HG03439 (cell line): ENCODE results near the gene TNS3.
"Not testable (repeated sequence)": the region's sequence is repeated elsewhere in the genome, so short reads cannot be mapped to it uniquely, and the experiment has no call there.

Experiments used
- ATAC-seq: cut with Tn5 transposase; IDR thresholded peaks from one replicate; pipeline ENCODE4 v1.9.1; 2021; ENCODE audit warnings: mild to moderate bottlenecking, moderate library complexity; ENCODE audit not compliant: unreplicated experiment

TNS3 gene

DNA sequence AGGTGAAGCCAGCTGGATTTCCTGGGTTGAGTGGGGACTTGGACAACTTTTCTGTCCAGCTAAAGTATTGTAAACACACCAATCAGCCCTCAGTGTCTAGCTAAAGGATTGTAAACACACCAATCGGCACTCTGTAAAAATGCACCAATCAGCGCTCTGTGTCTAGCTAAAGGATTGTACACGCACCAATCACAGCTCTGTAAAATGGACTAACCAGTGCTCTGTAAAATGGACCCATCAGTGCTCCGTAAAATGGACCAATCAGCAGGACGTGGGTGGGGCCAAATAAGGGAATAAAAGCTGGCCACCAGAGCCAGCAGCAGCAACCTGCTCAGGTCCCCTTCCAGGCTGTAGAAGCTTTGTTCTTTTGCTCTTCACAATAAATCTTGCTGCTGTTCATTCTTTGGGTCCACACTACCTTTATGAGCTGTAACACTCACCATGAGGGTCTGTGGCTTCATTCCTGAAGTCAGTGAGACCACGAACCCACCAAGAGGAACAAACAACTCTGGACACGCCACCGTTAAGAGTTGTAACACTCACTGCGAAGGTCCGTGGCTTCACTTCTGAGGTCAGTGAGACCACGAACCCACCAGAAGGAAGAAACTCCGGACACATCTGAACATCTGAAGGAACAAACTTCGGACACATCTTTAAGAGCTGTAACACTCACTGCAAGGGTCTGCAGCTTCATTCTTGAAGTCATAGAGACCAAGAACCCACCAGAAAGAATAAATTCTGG is 21.8 kb upstream of the TNS3 start:
- not testable (repeated sequence) for ATAC-seq

DNA sequence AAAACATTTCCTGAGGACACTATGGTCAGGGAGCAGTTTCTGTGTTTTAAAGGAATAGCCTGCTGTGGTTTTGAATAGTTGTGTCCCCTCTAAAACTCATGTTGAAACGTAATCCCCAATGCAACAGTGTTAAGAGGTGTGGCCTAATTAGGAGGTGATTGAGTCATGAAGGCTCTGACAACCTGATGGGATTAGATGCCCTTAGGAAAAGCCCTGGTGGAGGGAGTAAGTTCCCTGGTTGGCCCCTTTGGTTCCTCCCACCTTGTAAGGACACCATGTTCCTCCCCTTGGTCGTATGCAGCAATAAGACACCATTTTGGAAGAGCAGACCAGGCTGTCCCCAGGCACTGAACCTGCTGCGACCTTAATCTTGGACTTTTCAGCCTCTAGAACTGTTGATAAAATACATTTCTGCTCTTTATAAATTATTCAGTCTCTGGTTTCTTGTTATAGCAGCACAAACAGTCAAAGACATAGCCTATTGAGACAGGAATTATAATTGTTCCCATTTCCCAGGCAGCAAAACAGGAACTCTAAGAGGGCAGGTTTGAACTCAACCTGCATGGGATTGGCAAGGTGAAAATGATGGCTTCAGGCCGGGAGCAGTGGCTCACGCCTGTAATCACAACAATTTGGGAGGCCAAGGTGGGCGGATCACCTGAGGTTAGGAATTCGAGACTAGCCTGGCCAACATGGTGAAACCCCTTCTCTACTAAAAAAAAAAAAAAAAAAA is 20.5 kb upstream of the TNS3 start:
- ATAC-seq = no peak

GRCh38 chr7:47601881-47602249 is 20.0 kb upstream of the TNS3 start:
- ATAC-seq = no peak

DNA sequence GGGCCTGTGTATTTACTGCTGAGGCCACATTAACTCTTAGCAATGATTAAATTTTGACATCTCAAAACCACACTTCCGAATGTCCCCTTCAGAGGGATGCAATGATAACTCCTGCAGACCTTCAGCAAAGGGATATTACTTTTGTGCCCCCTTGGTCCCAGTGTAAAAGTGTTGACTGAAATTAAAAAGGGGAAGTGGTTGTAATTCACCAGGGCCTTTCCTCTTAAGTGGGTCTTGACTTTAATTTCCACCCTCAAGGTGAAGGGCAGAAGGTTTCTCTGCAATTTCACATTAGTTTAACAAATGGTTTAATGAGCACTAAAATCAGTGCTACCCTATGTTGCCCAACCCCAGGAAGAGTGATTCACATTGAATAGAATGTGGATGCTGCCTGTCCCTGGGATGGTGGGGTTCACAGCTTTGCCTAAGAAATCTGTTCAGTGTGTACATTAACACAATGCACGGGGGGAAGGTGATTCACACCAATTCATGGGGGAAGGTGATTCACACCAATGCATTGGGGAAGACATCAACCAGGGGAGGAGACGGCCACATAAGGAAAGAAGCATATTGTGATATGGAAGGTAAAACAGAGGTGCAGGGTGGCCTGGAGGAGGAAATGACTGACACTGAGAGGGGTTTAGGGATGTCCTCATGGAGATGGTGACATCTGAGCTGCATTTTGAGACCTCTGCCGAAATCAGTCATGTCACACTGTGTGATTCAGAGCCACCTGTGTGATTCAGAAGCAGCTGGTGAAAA is 19.4 kb upstream of the TNS3 start:
- no peak for ATAC-seq

DNA sequence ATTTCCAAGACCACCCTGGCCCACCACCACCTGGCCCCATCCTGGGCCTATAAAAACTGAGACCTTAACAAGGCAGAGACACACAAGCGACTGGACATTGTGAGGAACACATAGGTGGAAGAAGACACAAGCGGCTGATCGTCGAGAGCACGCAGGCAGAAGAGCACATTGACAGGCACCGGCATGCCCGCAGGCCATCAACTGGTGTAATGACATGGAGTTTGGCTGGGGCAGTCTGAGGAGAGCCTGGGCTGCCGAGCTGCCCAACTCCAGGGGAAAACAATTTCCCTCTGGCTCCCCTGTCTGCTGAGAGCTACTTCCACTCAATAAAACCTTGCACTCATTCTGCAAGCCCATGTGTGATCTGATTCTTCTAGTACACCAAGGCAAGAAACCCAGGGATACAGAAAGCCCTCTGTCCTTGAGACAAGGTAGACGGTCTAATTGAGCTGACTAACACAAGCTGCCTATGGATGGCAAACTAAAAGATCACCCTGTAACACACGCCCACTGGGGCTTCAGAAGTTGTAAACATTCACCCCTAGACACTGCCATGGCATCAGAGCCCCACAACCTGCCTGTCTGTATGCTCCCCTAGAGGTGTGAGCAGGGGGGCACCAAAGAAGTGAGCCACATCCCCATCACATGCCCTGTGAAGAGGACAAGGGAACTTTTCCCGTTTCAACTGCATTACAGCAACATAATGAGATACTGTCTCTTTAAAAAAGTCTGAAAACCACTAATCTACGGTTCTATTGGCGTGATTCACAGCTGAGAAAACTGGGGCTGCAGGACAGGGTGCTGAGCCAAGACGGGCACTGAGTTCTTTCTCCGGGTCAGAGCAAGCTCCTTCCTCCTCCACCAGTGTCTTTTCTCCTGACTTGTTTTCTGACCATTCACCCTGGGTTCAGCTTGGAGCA is 18.5 kb upstream of the TNS3 start:
- no peak for ATAC-seq

- ATAC-seq = no peak
Measured at GRCh38 chr7:47597379-47597778, 15.5 kb upstream of the TNS3 start.

DNA sequence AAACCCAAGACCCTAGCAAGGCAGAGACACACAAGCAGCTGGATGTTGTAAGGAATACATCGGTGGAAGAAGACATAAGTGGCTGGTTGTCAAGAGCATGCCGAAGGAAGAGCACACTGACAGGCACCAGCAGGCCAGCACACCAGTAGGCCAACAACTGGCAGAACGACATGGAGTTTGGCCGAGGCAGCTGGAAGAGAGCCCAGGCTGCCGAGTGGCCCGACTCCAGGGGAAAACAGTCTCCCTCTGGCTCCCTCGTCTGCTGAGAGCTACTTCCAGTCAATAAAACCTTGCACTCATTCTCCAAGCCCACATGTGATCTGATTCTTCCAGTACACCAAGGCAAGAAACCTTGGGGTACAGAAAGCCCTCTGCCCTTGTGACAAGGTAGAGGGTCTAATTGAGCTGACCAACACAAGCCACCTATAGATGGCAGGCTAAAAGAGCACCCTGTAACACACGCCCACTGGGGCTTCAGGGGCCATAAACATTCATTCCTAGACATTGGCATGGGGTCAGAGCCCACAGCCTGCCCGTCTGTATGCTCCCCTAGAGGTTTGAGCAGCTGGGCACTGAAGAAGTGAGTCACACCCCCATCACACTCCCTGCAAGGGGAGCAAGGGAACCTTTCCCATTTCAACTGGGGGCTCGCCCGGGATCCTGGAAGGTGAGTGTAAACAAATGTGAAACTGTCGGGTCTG is 14.7 kb upstream of the TNS3 start:
- ATAC-seq = no peak

DNA sequence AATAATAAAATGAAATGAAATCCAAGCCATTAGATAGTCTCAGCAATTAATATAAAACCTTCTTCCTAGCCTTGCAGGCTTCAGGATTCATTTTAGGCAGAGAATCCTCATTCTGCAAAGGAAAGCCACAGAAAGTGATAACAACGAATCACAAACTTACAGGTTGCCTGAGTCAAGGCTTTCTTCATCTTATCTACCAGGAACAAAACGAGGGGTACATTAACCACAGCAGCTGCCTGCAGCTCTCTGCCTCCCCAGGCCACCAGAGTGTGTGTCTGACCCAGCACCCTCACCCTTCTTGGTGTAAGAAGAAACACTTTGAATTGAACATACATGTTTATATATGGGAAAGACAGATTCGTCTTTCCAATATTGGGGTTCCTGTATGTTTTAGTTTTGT is 12.5 kb upstream of the TNS3 start:
- ATAC-seq = no peak

DNA sequence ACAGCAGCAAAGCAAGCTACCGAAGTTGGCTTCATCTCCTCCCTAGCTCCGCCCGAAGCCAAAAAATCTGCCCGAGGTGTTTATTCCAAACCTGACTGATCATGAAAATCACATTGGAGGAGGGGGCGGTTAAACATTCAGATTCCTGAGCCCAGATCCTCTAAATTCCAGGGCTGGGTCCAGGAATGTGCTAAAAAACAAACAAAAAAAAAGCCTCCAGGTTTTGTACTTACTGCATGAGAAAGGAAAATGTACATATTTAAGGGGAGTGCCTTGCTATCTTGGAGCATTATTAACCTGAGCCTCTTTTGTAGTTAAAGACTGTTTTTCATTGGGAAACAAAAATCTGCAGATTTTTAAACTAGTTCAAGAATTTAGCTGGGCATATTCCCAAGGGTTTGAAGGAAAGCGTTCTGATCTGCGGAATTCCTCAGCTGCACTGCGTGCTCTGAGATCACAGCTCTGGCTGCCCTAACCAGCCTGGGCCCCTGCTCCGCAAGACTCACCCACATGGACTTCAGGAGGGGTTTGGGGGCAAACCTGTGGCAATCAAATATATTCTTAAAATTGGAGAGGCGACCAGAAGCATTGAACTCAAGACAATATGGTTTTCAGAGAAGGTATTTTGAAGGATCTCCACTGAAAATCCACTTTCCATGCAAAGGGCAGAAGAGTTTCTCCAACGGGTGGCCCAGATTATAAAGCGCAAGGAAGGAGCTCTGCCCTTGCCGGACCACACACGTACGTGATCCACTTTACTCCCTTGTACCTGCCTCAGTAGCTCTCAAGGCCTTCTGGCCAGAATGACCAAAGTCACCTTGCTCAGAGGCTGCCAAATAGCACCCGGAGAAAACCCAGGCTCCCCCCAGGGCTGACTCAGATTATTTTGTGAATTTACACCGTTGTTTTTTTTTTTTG is 10.0 kb upstream of the TNS3 start:
- ATAC-seq = no peak

DNA sequence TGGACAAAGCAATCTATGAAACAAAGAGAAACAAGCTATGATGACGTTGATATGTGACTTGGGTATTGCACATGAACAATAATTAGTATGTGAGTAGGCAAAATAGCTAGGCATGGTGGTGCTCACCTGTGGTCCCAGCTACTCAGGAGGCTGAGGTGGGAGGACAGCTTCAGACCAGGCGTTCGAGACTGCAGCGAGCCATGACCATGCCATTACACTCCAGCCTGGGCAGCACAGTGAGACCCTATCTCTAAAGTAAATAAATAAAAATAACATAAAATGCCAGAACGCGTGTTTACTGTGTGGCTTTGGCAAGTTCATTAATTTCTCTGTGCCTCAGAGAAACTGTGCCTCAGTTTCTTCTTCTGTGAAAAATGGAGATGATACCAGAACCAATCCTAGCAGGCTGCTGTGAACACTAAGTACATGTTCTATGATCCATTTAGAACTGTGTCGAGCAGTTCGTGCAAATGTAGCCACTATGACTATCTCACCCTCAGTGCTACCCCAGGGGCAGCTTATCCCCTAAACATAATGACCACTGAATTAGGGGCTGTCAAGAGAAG is 9.3 kb upstream of the TNS3 start:
- ATAC-seq = no peak

GRCh38 chr7:47590215-47590614 is 8.3 kb upstream of the TNS3 start:
- ATAC-seq = not testable (repeated sequence)

- no peak for ATAC-seq
Measured at GRCh38 chr7:47588704-47589225, 6.9 kb upstream of the TNS3 start.

DNA sequence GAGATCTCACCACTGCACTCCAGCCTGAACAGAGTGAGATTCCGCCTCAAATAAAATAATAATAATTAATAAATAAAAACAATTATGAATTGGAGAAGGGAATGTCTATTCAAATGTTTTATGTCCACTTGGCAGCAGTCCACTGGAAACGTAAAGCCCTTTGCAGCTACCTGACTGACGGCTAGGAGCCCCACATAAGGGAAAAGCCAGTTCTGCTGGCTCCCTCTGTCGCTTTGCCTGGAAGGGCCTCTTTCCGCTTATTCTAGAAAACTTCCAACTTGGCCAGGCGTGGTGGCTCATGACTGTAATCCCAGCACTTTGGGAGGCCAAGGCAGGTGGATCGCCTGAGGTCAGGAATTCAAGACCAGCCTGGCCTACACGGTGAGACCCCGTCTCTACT is 6.1 kb upstream of the TNS3 start:
- no peak for ATAC-seq

DNA sequence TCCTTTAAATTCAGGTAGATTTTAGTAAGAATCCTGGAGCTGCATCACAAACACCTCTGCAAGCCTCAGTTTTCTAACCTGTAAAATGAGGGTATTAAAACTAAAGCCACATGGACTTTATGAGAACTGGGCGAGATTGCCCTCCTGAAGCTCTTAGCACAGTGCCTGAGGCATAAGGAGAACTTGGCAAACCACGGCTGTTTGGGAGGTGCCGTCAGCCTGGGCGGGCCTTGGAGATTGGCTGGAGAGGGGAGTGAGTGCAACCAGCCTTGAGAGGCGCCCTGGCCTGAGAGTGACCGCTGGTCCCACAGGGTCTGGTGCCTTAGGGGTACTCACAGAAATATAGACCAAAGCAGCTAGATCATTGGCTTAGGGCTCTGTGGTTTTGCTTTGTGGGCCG is 5.4 kb upstream of the TNS3 start:
- no peak for ATAC-seq

GRCh38 chr7:47586925-47587324 is 5.0 kb upstream of the TNS3 start:
- no peak for ATAC-seq

GRCh38 chr7:47586161-47586670 is 4.3 kb upstream of the TNS3 start:
- not testable (repeated sequence) for ATAC-seq

- no peak for ATAC-seq
Measured at GRCh38 chr7:47584536-47584895, 2.6 kb upstream of the TNS3 start.

DNA sequence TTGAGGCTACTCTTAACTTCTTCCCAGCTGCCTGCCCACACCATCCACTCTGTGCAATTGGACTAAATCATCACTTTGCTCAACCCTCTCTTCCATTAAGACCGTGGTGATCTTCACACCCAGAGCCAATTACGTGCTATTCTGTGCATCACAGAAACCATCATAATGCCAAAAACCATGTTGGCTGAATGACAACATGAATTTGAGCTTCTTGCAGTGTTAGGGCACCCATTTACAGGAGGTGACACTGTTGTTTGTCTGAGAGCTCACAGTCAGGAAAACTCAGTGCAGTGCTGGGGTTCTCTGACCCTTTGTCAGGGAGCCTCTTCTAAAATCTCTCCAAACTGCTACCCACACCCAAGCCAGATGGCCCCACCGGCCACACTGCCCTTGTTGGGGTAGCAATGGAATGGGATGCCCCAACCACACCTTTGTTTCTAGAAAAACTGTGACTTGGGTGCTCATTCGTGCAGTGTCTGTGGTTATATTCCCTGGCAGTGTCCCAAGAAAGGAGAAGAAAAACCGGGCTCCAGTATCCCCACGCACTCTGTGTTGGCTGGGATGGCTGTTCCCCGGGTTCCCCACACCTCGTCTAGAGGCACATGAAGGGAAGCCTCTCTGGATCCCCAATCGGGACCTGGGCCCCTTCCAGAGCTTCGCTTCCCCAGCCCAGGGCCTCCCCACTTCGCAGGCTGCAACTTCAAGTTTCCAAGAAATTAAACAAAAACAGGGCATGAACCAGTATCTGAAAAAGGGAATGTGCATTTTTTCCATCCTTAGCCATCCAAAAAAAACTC is 2.0 kb upstream of the TNS3 start:
- no peak for ATAC-seq
